Ramos (cell line): ENCODE data around the gene SFXN3.

Experiments used
- in situ Hi-C: fragments of 300-500 bp; cut with MboI; formaldehyde crosslinking; loops from one replicate; pipeline ENCODE4 v1.14.3; 2022; ENCODE audit warnings: low sequenced_read_pairs; ENCODE audit not compliant: unreplicated experiment

Gene SFXN3

DNA sequence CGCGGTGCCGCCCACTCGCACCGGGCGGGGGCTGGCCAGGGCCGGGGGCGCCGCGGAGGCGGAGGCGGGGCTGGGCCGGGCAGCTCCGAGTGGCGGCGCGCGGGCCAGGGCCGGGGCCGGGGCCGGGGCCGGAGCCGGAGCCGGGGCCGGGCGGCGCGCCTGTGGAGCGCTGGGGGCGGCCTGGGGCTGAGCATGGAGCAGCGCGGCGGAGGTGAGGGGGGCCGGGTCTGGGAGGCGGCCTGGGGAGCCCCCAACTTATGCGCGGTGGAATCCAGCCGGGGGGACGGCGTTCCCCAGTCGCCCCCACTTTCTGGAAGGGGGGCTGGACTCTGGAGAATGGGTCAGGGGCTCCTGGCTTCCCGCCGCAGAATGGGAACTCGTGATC is 31.3 kb upstream of the SFXN3 start, which contains the start of gene LZTS2:
TSS of gene LZTS2 (plus strand) at position 67 of the 385 bp plus-strand sequence. CDS start 2,731 bp downstream, outside the sequence.
- in situ Hi-C loops = no loop called here

DNA sequence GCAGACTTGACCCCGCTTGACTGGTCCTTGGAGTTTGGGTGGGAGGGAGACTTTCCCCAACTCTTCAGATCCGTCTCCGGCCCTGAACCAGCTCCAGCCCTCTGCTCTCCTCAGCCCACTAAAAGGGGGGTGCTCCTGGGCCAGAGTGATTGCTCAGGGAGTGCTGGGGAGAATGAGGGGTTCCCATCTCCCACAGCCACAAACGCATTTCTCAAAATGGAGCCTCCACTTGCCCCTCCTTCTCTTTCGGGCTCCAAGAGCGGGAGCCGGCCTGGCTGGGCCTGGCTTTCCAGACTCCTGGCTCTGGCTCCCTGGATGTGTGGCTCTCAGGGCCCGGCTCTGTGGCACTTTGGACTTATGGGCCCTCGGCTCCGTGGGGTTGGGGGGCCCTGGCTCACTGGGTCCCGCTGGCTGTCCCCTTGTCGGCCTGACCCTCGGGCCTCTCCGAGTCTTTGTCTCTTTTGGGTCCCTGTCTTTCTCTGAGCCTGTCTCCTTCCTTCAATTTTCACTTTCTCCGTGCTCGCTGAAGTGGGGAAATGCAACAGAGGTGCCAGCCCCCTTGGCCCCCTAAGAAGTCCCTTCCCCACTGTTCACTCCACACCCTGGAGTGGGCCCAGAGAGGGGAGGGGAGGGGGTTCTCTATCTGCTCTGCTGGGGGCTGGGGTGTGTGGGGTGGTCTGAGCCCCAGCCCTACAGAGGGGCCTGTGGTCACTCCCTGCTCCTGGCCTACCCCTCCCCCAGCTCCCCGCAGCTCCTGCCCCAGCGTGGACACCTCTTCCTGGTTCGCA is 30.7 kb upstream of the SFXN3 start:
- in situ Hi-C loops = no loop called here

DNA sequence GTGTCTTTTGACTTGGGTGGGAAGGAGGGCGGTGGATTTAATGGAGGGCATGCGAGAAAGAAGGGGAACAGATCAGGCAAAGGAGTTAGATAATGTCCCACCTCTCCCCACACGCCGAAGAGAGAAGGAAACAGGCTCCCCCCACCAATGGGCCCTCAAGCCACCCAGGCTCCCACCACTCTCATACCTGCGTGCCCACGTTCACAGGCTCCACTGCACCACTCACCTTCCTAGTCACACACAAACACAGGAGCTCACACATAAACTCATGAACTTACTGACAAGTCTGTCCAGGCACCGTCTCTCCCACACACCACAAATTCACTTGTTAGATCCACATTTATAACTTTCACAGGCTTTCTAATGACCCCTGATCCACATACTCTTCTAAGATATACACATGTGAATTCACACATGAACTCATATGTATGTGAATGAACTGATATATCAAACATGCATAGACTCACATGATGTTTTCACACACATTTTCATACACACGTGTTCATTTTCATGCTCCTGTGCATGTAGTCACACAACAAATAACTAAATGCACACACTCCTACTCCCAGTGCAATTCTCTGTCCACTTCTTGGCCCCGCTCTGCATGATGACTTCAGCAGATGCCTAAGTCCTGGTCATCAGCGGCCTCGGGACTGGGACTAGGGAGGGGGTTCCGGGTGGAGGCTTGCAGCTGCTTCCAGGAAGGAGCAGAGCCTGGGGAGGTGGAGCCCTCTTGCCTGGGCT is 29.9 kb upstream of the SFXN3 start:
- in situ Hi-C loops = no loop called here

DNA sequence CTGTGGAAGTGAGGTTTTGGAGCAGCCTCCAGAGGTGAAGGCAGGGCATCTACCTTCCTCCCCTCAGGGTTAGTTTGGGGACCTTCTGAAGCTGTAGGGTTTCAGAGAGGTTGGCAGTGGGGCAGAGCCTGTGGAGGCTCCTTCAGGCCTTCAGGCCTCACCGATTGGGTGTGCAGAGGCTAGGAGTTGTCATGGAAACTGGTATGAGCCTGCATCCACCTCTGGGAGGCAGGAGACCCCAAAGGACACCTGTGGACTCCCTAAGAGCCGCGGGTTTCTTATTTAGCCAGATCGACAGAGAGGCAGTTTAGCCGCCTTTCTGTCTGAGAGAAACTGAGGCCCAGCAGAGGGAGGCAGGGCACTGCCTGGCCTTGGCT is 29.4 kb upstream of the SFXN3 start:
- in situ Hi-C loops = no loop called here

DNA sequence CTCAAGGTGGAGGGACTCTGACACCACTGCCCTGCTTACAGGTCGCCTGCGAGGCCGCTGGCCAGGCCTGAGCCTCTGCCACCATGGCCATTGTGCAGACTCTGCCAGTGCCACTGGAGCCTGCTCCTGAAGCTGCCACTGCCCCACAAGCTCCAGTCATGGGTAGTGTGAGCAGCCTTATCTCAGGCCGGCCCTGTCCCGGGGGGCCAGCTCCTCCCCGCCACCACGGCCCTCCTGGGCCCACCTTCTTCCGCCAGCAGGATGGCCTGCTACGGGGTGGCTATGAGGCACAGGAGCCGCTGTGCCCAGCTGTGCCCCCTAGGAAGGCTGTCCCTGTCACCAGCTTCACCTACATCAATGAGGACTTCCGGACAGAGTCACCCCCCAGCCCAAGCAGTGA is 28.6 kb upstream of the SFXN3 start:
- in situ Hi-C loops = no loop called here

DNA sequence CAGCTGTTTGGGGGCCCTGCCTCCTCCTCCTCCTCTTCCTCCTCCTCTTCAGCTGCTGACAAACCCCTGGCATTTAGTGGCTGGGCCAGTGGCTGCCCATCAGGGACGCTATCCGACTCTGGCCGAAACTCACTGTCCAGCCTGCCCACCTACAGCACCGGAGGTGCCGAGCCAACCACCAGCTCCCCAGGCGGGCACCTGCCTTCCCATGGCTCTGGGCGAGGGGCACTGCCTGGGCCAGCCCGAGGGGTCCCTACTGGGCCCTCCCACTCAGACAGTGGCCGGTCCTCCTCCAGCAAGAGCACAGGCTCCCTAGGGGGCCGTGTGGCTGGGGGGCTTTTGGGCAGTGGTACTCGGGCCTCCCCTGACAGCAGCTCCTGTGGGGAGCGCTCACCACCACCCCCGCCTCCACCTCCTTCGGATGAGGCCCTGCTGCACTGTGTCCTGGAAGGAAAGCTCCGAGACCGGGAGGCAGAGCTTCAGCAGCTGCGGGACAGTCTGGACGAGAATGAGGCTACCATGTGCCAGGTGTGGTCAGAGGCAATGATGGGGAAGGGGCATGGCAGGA is 27.3 kb upstream of the SFXN3 start:
- in situ Hi-C loops = no loop called here

DNA sequence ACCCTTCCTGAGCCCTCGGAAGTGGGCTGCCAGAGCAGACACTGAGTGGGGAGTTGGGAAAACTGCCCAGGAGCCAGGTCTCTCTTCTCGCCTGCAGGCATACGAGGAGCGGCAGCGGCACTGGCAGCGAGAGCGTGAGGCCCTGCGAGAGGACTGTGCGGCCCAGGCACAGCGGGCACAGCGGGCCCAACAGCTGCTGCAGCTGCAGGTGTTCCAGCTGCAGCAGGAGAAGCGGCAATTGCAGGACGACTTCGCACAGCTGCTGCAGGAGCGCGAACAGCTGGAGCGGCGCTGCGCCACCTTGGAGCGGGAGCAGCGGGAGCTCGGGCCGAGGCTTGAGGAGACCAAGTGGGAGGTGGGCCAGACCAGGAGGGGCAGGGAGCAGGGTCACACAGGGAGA is 25.7 kb upstream of the SFXN3 start:
- in situ Hi-C loops = no loop called here

DNA sequence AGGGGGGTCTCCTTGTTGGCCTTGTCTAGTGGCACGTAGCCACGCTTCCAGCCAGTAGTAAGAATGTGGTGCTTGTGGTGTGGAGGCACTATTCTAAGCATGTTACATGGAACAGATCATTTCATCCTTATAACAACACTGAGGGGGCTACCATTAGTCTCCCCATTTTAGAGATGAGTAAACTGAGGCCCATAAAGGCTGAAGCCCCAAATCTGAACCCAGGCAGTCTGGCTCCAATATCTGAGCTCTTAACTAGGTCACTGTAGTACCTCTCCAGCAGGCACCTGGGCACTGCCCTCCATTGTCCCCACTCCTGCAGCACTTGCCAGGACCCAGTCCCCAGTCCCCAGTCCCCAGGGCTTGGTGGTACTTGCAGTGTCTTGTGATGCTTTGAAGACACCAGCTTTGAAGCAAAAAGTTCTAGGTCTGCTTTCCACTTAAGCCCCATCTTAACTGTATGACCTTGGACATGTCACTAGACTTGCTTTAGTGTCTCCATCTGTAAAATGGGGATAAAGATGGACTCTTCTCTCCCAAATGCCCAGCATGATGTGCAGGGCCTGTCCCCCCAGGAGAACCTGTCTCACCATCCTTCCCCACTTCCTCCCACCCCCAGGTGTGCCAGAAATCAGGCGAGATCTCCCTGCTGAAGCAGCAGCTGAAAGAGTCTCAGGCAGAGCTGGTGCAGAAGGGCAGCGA is 25.0 kb upstream of the SFXN3 start:
- in situ Hi-C loops = no loop called here

DNA sequence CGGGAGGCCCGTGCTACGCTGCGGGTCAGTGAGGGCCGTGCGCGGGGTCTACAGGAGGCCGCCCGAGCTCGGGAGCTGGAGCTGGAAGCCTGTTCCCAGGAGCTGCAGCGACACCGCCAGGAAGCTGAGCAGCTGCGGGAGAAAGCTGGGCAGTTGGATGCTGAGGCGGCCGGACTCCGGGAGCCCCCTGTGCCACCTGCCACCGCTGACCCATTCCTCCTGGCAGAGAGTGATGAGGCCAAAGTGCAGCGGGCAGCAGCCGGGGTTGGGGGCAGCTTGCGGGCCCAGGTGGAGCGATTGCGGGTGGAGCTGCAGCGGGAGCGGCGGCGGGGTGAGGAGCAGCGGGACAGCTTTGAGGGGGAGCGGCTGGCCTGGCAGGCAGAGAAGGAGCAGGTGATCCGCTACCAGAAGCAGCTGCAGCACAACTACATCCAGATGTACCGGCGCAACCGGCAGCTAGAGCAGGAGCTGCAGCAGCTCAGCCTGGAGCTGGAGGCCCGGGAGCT is 24.4 kb upstream of the SFXN3 start:
- in situ Hi-C loops = no loop called here

DNA sequence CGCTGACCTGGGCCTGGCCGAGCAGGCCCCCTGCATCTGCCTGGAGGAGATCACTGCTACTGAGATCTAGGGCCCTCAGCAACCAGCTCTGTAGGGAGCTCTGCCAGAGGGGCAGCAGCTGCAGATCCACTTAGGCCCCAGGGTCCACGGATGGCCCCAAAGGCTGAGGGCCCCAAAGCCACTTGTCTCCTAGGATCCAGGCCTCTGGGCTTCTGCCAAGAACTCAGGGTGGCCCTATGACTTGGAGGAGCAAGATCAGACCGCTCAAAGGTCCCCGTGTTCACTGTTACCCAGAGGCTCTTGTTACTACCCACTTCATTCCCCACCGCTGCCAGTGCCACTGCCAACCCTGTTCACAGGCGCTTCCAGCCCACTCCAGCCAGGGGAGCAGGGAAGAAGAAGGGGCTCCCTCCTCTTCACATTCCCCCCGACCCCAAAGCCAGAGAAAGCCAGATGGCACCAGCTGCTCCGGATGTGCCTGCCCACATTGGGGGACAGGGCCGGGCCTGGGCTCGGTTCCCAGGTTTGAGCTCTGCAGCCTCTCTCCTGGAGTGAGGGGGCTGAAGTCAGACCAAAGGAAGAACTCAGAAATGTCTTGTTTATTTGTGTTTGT is 23.8 kb upstream of the SFXN3 start:
- in situ Hi-C loops = no loop called here

DNA sequence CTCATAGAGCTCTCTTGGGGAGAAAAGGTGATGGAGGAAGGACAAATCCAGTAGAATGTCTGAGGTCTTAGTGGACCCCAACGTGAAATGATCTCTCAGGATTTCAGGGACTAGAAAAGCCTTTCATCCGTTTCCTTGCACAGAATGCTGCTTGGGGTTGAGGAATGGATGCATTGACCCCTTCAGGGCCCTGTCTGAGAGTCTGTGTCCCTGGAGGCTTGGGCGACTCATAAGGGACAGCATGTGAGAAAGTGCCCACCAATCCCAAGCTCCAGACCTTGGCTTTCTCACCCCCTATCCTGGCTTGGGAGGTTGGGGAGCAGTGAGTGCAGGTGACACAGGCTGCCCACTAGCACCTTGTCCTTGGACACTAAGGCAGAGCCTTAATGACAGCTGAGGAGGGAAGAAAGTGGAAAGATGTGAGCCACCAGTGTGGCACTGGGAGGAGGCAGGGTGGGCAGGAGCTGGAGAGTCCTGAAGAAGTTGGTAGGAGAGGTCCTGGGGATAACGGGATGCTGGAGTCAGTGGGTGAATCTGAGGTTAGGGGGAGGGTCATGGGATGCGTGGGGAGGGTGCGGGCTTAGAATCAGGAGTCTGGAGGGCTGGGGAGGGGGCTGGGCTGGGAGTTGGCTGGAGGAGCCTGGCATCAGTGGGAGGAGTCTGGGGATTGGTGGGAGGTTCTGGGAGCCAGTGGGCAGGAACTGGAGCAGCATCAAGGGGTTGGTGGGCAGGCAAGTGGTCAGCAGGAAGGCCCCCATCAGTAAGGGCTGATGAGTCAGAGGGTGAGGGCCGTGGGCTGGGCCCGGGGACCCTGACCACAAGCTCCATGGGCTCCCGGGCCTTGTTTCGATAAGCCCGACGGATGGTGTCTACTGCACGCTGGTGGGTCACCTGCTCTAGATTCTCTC is 22.9 kb upstream of the SFXN3 start:
- in situ Hi-C loops = no loop called here

DNA sequence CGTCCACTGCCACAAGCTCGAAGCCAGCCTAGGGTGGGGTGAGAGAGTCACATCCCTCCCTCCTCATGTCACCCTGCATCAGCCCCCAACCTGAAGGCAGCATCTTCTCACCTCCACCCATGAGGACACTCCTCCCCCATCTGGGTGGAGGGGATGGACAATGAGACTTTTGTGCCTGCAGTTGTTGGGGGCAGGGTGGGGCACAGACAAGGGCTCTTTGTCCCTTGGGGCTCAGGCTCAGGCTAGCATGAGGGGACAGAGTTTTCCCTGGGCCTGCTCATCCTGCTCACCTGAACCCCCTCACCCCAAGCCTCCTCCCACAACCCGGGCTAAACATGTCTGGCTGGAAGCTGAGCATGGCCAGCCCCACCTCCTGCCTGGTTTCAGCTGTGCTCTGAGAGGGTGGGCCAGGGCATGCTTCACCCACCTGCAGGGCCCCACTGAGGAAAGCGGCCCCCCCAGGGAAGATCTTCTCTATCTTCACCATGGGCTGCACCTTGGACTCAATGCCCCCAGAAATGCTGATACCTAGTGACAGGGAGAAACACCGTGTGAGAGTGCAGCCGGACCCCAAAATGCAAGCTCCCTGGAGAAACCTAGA is 22.1 kb upstream of the SFXN3 start:
- in situ Hi-C loops = no loop called here

DNA sequence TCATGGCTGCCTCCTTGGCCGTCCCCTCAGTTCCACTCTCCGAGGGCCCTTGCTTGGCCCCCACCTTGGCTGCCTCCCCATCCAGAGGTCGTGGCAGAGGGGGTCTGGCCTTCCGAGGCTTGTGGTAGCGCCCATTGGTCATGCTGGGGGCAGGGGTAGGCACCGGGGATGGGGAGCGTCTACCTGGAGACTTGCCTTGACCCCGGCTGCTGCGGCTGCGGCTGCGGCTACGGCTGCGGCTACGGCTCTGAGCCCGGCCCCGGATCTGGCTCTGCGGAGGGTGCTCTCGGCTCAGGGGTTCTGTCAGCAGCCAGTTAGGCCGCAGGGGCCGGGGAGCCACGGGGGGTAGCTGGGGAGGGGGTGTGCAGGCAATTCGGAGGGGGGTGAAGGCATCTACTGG is 20.7 kb upstream of the SFXN3 start:
- in situ Hi-C loops = no loop called here

DNA sequence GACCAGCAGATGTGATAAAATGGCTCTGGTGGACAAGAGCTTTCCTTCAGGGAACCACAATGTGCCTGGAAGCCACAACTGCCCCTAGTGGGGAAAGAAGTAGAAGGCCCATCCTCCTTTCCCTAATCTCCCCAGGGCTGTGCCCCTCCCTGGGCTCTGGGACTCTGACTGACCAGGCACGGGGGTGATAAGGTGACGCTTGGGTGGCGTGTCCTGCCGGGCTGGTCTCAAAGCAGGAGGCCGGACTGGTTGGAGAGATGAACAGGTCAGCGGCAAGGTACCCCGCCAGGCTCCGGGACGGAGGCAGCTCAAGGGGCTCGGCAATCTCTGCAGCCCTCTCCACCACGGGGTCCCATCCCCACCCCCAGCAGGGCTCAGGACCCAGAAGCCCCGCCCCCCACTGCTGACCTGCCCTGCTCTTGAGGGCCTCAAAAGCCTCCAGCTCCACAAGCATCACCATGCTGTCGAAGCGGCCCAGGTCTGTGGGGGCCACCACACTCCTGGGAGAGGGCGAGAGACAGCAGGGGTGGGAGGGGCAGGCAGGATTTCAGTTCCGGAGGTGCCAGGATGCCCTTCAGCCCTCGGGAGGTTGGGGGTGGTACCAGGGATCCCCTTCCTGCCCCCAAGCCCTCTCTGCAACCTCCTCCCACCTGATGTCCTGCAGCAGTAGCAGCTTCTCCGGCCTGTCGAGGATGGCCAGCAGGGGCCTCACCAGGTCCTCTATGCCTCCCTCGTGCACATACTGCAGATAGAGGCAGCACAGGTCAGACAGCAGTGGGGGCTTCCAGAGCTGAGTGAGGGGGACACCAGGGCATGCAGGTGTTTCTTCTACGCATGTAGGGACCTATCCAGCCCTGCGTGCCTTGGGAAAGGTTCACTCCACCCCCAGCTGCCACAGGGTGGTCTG is 19.3 kb upstream of the SFXN3 start:
- in situ Hi-C loops = no loop called here

DNA sequence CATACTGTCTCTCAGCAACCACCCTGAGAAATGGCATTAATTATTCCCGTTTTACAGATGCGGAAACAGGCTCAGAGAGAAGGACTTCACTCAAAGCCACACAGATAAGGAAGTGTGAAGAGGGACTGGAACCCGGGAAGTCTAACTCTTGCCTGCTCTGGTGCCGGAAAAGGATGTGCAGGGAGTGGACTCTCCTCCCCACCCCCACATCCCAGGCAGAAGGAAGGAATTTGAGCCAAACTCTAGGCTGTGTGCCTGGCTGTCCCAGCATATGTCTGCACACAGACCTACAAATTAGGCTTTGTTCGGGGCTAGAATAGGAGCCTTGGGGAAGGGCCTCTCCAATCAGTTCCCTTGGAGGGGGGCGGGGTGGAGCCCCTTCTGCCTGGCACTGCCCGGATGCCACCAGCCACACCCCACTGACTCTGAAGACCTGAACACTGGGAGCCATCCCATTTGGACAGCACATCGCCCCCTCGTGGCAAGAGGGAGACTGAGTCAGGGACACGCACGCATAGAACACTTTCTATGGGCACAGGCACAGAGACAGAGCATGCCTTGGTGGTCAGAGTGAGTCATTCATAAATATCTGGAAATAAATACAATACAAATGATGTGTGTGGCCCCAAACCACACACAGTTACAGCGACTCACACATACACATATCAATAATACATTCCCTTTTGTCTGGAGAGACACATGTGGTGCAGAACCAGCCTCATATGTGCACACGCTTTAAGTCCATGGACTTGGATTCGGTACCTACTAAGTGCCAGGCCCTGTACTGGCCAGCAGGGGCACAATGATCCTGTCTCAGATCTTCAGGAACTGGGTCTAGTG is 18.3 kb upstream of the SFXN3 start:
- in situ Hi-C loops = no loop called here

DNA sequence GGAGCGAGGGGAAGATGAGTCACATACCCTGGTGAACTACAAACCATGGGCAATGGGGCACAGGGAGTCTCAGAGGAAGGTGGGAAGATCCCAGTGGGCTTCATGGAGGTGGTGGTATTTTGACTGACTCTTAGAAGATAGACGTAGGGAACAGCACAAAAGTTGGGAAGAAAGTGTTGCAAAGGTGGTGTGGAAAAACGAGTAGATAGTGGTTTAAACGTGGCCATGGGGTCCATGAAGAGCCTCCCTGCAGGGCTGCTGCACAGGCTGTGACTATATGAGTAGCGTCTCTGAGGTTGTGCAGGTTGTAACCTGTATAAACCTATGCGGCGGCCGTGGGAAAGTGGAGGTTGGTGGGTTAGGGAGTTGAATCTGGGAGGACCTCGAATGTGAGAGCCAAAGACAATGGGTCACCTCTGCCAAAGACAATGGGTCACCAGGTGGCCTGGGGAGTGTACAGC is 17.6 kb upstream of the SFXN3 start:
- in situ Hi-C loops = no loop called here
